MM.1S (cell line): Measurements from ENCODE around the gene DPH7.

ENCODE experiments used
- DNase-seq: peaks from one replicate; pipeline ENCODE4 v3.0.0-alpha.2; 2015
- H2AFZ ChIP-seq: fragments of 300-600 bp; sonication (generic); 2 replicates; pipeline ENCODE4 v1.6.0; 2016; ENCODE audit warnings: antibody characterized with exemption, low read length
- H3F3A ChIP-seq: fragments of 300-600 bp; sonication (generic); 2 replicates; pipeline ENCODE4 v1.6.1; 2016; ENCODE audit warnings: mild to moderate bottlenecking, antibody characterized with exemption, low read length, moderate library complexity, mixed read lengths; ENCODE audit not compliant: insufficient read depth
- H3K27ac ChIP-seq: fragments of 300-600 bp; sonication (generic); 2 replicates; pipeline ENCODE4 v1.5.1; 2016; ENCODE audit warnings: mild to moderate bottlenecking, low read length
- H3K27me3 ChIP-seq: fragments of 300-600 bp; sonication (generic); replicated peaks from 2 replicates; pipeline ENCODE4 v1.6.0; 2016; ENCODE audit warnings: low read length; ENCODE audit not compliant: insufficient read depth
- H3K36me3 ChIP-seq: fragments of 300-600 bp; sonication (generic); replicated peaks from 2 replicates; pipeline ENCODE4 v1.6.1; 2016; ENCODE audit warnings: mild to moderate bottlenecking, low read length, mixed read lengths; ENCODE audit not compliant: insufficient read depth
- H3K4me1 ChIP-seq: fragments of 300-600 bp; sonication (generic); 2 replicates; pipeline ENCODE4 v1.6.1; 2016; ENCODE audit warnings: low read length, mixed read lengths
- H3K4me2 ChIP-seq: fragments of 300-600 bp; sonication (generic); 2 replicates; pipeline ENCODE4 v1.6.0; 2016; ENCODE audit warnings: low read depth, low read length
- H3K4me3 ChIP-seq: fragments of 300-600 bp; sonication (generic); 2 replicates; pipeline ENCODE4 v1.5.1; 2016; ENCODE audit warnings: low read length, mixed read lengths
- H3K79me2 ChIP-seq: fragments of 300-600 bp; sonication (generic); 2 replicates; pipeline ENCODE4 v1.6.1; 2016; ENCODE audit warnings: mixed run types, low read length, mixed read lengths
- H3K9ac ChIP-seq: fragments of 300-600 bp; sonication (generic); 2 replicates; pipeline ENCODE4 v1.6.1; 2016; ENCODE audit warnings: low read length, mixed read lengths
- H3K9me2 ChIP-seq: fragments of 300-600 bp; sonication (generic); replicated peaks from 2 replicates; pipeline ENCODE4 v1.6.1; 2016; ENCODE audit warnings: mild to moderate bottlenecking, low read length, mixed read lengths; ENCODE audit not compliant: insufficient read depth
- H3K9me3 ChIP-seq: fragments of 300-600 bp; sonication (generic); replicated peaks from 2 replicates; pipeline ENCODE4 v1.6.1; 2016; ENCODE audit warnings: mild to moderate bottlenecking, low read length, mixed read lengths; ENCODE audit not compliant: insufficient read depth
- H4K20me1 ChIP-seq: fragments of 300-600 bp; sonication (generic); 2 replicates; pipeline ENCODE4 v1.6.1; 2016; ENCODE audit warnings: mild to moderate bottlenecking, low read length, moderate library complexity, mixed read lengths; ENCODE audit not compliant: insufficient read depth
- EZH2 ChIP-seq: fragments of 300-600 bp; sonication (generic); optimal IDR thresholded peaks from 2 replicates; pipeline ENCODE3; 2017; ENCODE audit warnings: low read depth, mild to moderate bottlenecking, antibody characterized with exemption, low read length, mixed read lengths
- EZH2phosphoT487 ChIP-seq: fragments of 300-600 bp; sonication (generic); IDR thresholded peaks from 2 replicates; pipeline ENCODE4 v1.6.1; 2018; ENCODE audit warnings: antibody characterized with exemption, low read length
- TF ChIP-seq, protein P1 (sequence below): fragments of 300-600 bp; sonication (generic); IDR thresholded peaks from 2 replicates; pipeline ENCODE4 v1.5.1; 2016; ENCODE audit warnings: antibody characterized with exemption, low read length, mixed read lengths

DPH7 gene

DNA sequence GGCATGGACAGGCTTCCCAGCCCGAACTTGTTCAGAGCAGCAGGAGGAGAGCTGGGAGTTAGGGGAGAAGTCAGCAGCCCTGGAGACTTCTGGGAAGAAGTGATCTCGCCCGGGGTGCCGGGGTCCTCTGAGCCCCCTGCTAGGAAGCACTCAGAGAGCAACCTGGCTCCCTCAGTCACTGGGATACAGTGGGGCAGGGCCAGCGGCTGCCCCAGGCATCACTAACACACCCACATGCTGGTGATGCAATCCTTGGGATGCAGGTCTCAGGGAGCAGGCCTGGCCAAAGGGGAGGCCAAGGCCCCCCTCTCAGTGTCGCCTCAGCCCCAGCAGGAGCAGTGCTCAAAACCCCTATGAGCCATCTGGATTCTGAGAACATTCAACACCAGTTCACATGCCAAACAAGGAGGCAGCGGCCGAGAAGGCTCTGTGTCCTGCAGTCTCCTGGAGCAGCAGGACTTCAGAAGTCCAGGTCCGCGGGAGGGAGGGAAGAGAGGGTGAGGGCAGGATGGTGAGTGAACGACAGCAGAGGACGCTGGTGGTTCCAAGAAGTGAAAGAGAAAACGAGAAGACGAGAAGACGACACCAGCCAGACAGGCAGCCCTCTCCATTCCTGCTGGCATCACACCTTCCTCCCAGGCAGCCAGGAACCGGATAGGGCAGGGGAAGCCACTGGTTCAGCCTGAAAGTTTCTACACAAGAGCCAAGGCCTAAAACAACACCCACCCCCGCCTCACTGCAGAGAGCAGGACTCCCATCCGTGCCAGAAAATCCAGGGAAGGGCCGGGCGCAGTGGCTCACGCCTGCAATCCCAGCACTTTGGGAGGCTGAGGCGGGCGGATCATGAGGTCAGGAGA, 30.8 kb downstream of the DPH7 start:
- Histone ChIP-seq H3K36me3 (no peaks in the 10 kb centered on the region), H3K9me2 (no peaks in the 10 kb centered on the region), H3K79me2 (peaks cover 8% of the 10 kb centered on the region), H3K9ac (no peak overlapping the region), H3F3A (peaks cover 12% of the 10 kb centered on the region), H3K4me2 (no peak overlapping the region), H3K27ac (no peak overlapping the region), H4K20me1 (no peaks in the 10 kb centered on the region), H2AFZ (no peak overlapping the region), H3K27me3 (peaks cover 13% of the 10 kb centered on the region; the same call in 1 of the 2 replicates), H3K4me1 (no peaks in the 10 kb centered on the region), H3K9me3 (no peaks in the 10 kb centered on the region), H3K4me3 (no peak overlapping the region)
- TF ChIP-seq EZH2 = no peak
- TF ChIP-seq, protein P1, sequence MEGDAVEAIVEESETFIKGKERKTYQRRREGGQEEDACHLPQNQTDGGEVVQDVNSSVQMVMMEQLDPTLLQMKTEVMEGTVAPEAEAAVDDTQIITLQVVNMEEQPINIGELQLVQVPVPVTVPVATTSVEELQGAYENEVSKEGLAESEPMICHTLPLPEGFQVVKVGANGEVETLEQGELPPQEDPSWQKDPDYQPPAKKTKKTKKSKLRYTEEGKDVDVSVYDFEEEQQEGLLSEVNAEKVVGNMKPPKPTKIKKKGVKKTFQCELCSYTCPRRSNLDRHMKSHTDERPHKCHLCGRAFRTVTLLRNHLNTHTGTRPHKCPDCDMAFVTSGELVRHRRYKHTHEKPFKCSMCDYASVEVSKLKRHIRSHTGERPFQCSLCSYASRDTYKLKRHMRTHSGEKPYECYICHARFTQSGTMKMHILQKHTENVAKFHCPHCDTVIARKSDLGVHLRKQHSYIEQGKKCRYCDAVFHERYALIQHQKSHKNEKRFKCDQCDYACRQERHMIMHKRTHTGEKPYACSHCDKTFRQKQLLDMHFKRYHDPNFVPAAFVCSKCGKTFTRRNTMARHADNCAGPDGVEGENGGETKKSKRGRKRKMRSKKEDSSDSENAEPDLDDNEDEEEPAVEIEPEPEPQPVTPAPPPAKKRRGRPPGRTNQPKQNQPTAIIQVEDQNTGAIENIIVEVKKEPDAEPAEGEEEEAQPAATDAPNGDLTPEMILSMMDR = no peak
- no peak for TF ChIP-seq EZH2phosphoT487
- no peak for DNase-seq

DNA sequence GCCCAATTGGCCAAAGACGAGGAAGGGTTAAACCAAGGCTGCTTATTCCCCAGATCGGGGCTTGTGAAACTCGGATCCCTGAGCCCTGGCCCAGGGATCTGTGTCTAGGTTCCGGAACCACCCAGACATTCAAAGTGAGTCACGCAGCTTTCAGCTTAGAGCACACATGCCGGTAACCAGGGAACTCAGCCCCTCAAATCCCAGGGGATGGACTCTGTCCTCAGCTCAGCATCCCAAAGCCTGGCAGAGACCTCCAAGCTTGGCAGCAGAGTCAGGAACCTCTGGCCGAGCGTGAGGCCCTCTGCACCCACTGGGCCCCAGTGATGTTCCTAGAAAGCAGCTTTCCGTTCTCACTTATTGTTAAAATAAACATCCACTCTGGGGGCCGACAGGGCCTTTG, 33.6 kb downstream of the DPH7 start:
- Histone ChIP-seq H3K9ac (no peak overlapping the region), H3K4me2 (no peak overlapping the region), H3K4me3 (no peak overlapping the region), H4K20me1 (no peaks in the 10 kb centered on the region), H3K36me3 (no peaks in the 10 kb centered on the region), H2AFZ (no peak overlapping the region), H3K9me3 (no peaks in the 10 kb centered on the region), H3K27ac (no peak overlapping the region), H3F3A (peaks cover 6% of the 10 kb centered on the region), H3K4me1 (no peaks in the 10 kb centered on the region), H3K27me3 (peaks cover 29% of the 10 kb centered on the region), H3K79me2 (no peaks in the 10 kb centered on the region), H3K9me2 (no peaks in the 10 kb centered on the region)
- TF ChIP-seq EZH2phosphoT487 = no peak
- TF ChIP-seq, protein P1 = no peak
- no peak for TF ChIP-seq EZH2
- DNase-seq = no peak

DNA sequence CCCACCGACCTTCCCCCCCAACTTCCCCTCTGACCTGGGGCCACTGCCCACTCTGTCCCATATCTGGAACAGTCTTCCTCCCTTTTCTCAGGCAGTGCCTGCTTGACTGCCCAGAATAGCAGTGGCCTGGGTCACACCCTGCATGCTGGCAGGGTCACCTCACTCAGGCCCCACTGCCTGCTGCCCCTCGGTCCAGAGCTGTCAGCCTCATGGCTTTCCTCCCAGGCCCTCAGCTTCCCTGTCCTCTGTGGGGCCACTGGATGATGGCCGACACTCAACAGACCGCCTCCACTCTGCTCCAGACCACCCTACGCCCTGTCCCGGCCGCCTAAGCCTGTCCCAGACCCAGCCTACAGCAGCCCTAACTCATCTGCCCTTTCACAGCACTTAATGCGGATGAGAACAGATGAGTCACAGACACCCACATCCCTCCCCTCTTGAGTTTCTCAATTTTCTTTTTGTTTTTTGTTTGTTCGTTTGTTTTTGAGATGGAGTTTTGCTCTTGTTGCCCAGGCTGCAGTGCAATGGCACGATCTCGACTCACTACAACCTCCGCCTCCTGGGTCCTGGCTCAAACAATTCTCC, 34.5 kb downstream of the DPH7 start:
- no peak for DNase-seq
- no peak overlapping the region for H3K9ac ChIP-seq
- TF ChIP-seq EZH2phosphoT487 = no peak
- TF ChIP-seq EZH2 = no peak
- TF ChIP-seq, protein P1 = no peak
- H3K4me3 ChIP-seq = no peak overlapping the region
- H4K20me1 ChIP-seq = no peaks in the 10 kb centered on the region
- no peak overlapping the region for H3K4me2 ChIP-seq
- no peaks in the 10 kb centered on the region for H3K9me2 ChIP-seq
- H3K36me3 ChIP-seq = no peaks in the 10 kb centered on the region
- H3K27me3 ChIP-seq = peaks cover 31% of the 10 kb centered on the region
- no peaks in the 10 kb centered on the region for H3K79me2 ChIP-seq
- no peaks in the 10 kb centered on the region for H3F3A ChIP-seq
- no peak overlapping the region for H3K27ac ChIP-seq
- H2AFZ ChIP-seq = no peak overlapping the region
- no peaks in the 10 kb centered on the region for H3K4me1 ChIP-seq
- H3K9me3 ChIP-seq = no peaks in the 10 kb centered on the region
